OCI-LY3 (cell line): ENCODE data around the gene CLDN5.

Source experiments
- H2AFZ ChIP-seq: fragments of 200-600, 300-600 bp; shearing (Covaris generic); 2 replicates; pipeline ENCODE4 v1.6.0; 2014; ENCODE audit warnings: antibody characterized with exemption, low read depth, low read length
- H3K27ac ChIP-seq: fragments of 200-600, 300-600 bp; sonication (generic); 2 replicates; pipeline ENCODE4 v1.5.1; 2014; ENCODE audit warnings: mild to moderate bottlenecking, low read length, moderate library complexity, mixed read lengths
- H3K27me3 ChIP-seq: fragments of 200-600, 300-600 bp; sonication (generic); 2 replicates; pipeline ENCODE4 v1.6.1; 2014; ENCODE audit warnings: low read depth, low read length, mixed read lengths
- H3K36me3 ChIP-seq: fragments of 200-600, 300-600 bp; sonication (generic); replicated peaks from 2 replicates; pipeline ENCODE3; 2014; ENCODE audit warnings: low read depth, low read length, mixed read lengths
- H3K4me1 ChIP-seq: fragments of 300-600, 200-600 bp; sonication (generic); 2 replicates; pipeline ENCODE4 v1.6.1; 2014; ENCODE audit warnings: low read length, mixed read lengths
- H3K4me2 ChIP-seq: fragments of 200-600, 300-600 bp; sonication (generic); 2 replicates; pipeline ENCODE4 v1.6.1; 2014; ENCODE audit warnings: low read length, mixed read lengths
- H3K4me3 ChIP-seq: fragments of 300-600, 200-600 bp; sonication (generic); 2 replicates; pipeline ENCODE4 v1.5.1; 2014; ENCODE audit warnings: antibody characterized with exemption, mild to moderate bottlenecking, low read length, moderate library complexity
- H3K79me2 ChIP-seq: fragments of 300-600, 200-600 bp; shearing (Covaris generic); 2 replicates; pipeline ENCODE4 v1.6.1; 2014; ENCODE audit warnings: mild to moderate bottlenecking, low read length, mixed read lengths
- H3K9ac ChIP-seq: fragments of 300-600, 200-600 bp; shearing (Covaris generic); 2 replicates; pipeline ENCODE4 v1.6.0; 2014; ENCODE audit warnings: mild to moderate bottlenecking, low read length, moderate library complexity
- H3K9me3 ChIP-seq: fragments of 200-600, 300-600 bp; shearing (Covaris generic); 2 replicates; pipeline ENCODE4 v1.6.1; 2014; ENCODE audit warnings: low read length, mixed read lengths; ENCODE audit not compliant: insufficient read depth
- H4K20me1 ChIP-seq: fragments of 200-600, 300-600 bp; sonication (generic); 2 replicates; pipeline ENCODE4 v1.6.1; 2016; ENCODE audit warnings: low read length, mixed read lengths; ENCODE audit not compliant: insufficient read depth
- EZH2phosphoT487 ChIP-seq: fragments of 200-600 bp; shearing (Covaris generic); IDR thresholded peaks from 2 replicates; pipeline ENCODE4 v1.6.1; 2018; ENCODE audit warnings: antibody characterized with exemption, mixed run types, low read depth
- TF ChIP-seq, protein P1 (sequence below): fragments of 200-600, 300-600 bp; sonication (generic); IDR thresholded peaks from 2 replicates; pipeline ENCODE4 v1.5.1; 2014; ENCODE audit warnings: antibody characterized with exemption, low read length, low read depth

CLDN5 gene

DNA sequence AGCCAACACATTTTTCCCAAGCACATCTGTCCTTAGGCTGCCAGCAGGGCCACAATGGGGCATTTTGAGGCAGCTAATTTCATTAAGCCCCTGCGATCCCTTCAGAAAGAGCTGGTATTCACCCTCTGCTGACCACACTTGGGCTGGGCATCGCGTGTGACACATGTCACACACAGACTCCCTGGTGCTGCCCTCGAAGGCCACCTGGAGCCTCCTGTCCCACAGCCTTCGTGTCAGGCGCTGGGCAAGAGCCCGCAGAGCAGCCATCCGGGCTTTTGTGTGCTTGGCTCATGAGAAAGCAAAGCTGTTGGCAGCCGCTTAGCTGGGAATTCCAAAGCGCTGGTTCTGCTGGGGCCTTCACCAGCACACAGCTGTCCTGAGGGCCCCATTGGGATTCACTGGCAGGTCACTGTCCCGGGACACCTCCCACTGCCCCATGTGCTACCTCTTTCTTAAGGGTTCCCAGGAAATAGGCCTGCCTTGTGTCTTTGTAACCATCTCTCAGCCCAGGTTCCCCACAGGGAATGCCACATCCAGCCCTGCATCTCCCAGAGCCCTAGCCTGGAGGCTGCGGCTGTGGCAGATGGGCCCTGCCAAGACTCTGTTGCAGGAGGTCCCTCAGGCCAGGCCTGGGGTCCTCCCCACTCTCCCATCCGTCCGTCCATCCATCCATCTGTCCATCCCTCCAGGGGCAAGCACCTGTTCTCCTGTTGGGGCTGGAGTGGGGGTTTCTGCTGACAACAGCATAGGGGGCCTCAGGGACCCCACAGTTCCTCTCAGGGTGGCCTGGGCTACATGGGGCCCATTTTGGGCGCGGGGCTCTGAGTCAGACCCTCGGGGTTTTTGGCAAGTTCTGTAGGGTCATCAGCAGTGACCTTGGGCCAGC lies 4.9 kb downstream of the CLDN5 start:
- TF ChIP-seq, protein P1, sequence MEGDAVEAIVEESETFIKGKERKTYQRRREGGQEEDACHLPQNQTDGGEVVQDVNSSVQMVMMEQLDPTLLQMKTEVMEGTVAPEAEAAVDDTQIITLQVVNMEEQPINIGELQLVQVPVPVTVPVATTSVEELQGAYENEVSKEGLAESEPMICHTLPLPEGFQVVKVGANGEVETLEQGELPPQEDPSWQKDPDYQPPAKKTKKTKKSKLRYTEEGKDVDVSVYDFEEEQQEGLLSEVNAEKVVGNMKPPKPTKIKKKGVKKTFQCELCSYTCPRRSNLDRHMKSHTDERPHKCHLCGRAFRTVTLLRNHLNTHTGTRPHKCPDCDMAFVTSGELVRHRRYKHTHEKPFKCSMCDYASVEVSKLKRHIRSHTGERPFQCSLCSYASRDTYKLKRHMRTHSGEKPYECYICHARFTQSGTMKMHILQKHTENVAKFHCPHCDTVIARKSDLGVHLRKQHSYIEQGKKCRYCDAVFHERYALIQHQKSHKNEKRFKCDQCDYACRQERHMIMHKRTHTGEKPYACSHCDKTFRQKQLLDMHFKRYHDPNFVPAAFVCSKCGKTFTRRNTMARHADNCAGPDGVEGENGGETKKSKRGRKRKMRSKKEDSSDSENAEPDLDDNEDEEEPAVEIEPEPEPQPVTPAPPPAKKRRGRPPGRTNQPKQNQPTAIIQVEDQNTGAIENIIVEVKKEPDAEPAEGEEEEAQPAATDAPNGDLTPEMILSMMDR: no peak
- TF ChIP-seq EZH2phosphoT487: no peak
- Histone ChIP-seq H3K9ac (no peak overlapping the region), H3K27ac (no peak overlapping the region), H3K79me2 (no peaks in the 10 kb centered on the region), H3K27me3 (0 out of 2 replicates have a peak, but pooled peaks cover 8% of the 10 kb centered on the region), H4K20me1 (no peaks in the 10 kb centered on the region), H3K4me1 (no peaks in the 10 kb centered on the region), H3K9me3 (no peaks in the 10 kb centered on the region), H3K36me3 (peaks cover 25% of the 10 kb centered on the region), H2AFZ (no peak overlapping the region), H3K4me2 (no peak overlapping the region), H3K4me3 (no peak overlapping the region)

- Histone ChIP-seq H3K4me2 (no peak overlapping the region), H2AFZ (no peak overlapping the region), H3K36me3 (peaks cover 32% of the 10 kb centered on the region), H3K4me1 (no peaks in the 10 kb centered on the region), H3K27ac (no peak overlapping the region), H3K4me3 (no peak overlapping the region), H3K9ac (no peak overlapping the region), H4K20me1 (no peaks in the 10 kb centered on the region), H3K27me3 (0 out of 2 replicates have a peak, but pooled peaks cover 6% of the 10 kb centered on the region), H3K79me2 (no peaks in the 10 kb centered on the region), H3K9me3 (no peaks in the 10 kb centered on the region)
- TF ChIP-seq, protein P1: no peak
- no peak for TF ChIP-seq EZH2phosphoT487
These were observed 5.6 kb downstream of the CLDN5 start for GRCh38 chr22:19518635-19519034.

DNA sequence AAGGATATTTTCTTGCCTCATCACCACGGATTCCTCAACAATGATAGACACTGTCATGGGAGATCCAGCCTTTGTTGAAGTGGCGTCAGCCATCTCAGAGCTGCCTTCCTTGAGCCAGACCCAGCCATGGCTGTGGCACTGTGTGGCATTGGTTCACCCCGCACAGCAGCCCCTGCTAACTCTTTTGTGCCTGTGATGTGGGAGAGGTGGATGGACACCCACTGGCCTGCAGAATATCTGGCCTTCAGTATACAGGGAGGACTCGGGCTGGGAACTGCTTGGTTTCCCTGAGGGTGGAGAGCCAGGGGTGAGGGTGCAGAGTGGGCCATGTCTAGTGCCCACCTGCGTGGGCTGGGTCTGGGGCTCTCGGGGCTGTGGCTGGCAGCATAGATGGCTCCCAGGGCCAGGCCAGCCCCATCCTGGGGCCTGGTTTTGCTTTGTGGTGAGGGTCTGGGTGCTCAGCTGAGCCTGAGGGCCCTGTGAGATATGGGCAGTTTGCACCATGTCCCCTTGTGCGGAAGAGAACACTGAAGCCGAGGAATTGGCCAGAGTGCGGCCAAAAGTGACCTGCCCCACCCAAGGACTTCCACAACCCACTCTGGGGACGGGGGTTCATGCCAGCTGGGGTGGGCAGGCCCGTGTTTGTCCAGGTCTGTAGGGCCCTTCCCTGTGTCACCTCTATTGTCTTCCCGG lies 6.1 kb downstream of the CLDN5 start:
- no peaks in the 10 kb centered on the region for H3K79me2 ChIP-seq
- 0 out of 2 replicates have a peak, but pooled peaks cover under 1% of the 10 kb centered on the region for H3K27me3 ChIP-seq
- TF ChIP-seq EZH2phosphoT487: no peak
- TF ChIP-seq, protein P1: no peak
- H3K9ac ChIP-seq: no peak overlapping the region
- no peak overlapping the region for H2AFZ ChIP-seq
- H4K20me1 ChIP-seq: no peaks in the 10 kb centered on the region
- no peaks in the 10 kb centered on the region for H3K4me1 ChIP-seq
- H3K4me3 ChIP-seq: no peak overlapping the region
- no peaks in the 10 kb centered on the region for H3K9me3 ChIP-seq
- H3K4me2 ChIP-seq: no peak overlapping the region
- H3K36me3 ChIP-seq: peaks cover 37% of the 10 kb centered on the region
- H3K27ac ChIP-seq: no peak overlapping the region

GRCh38 chr22:19517171-19517500 lies 7.1 kb downstream of the CLDN5 start:
- no peak overlapping the region for H2AFZ ChIP-seq
- no peaks in the 10 kb centered on the region for H3K9me3 ChIP-seq
- H3K9ac ChIP-seq: no peak overlapping the region
- H4K20me1 ChIP-seq: no peaks in the 10 kb centered on the region; the same call in 1 of the 2 replicates
- peaks cover 47% of the 10 kb centered on the region for H3K36me3 ChIP-seq
- no peaks in the 10 kb centered on the region for H3K4me1 ChIP-seq
- no peak overlapping the region for H3K4me3 ChIP-seq
- no peaks in the 10 kb centered on the region for H3K27me3 ChIP-seq
- no peak overlapping the region for H3K27ac ChIP-seq
- no peak for TF ChIP-seq EZH2phosphoT487
- TF ChIP-seq, protein P1: no peak
- H3K79me2 ChIP-seq: no peaks in the 10 kb centered on the region
- H3K4me2 ChIP-seq: no peak overlapping the region
